HG02943 (cell line): ENCODE results near the gene TRMT112.
"Not testable (repeated sequence)": the region's sequence is repeated elsewhere in the genome, so short reads cannot be mapped to it uniquely, and the experiment has no call there.

Source experiments
- ATAC-seq: cut with Tn5 transposase; IDR thresholded peaks from one replicate; pipeline ENCODE4 v1.9.1; 2021; ENCODE audit warnings: mild to moderate bottlenecking, low read depth, moderate library complexity; ENCODE audit not compliant: unreplicated experiment

The TRMT112 gene

GRCh38 chr11:64334764-64335735 lies 17.7 kb upstream of the TRMT112 start:
- ATAC-seq = peak; percentile 49

- no peak for ATAC-seq
Measured at GRCh38 chr11:64333556-64333955, 16.2 kb upstream of the TRMT112 start.

GRCh38 chr11:64331569-64332371 lies 14.4 kb upstream of the TRMT112 start:
- ATAC-seq = no peak

- no peak for ATAC-seq
Measured at GRCh38 chr11:64330888-64331287, 13.5 kb upstream of the TRMT112 start.

GRCh38 chr11:64327993-64328392 lies 10.6 kb upstream of the TRMT112 start:
- ATAC-seq = no peak

- ATAC-seq = no peak
Measured at GRCh38 chr11:64327375-64327774, 10.0 kb upstream of the TRMT112 start.

GRCh38 chr11:64324692-64325469 lies 7.5 kb upstream of the TRMT112 start:
- no peak for ATAC-seq

GRCh38 chr11:64323984-64324383 lies 6.6 kb upstream of the TRMT112 start:
- not testable (repeated sequence) for ATAC-seq

GRCh38 chr11:64323373-64323772 lies 6.0 kb upstream of the TRMT112 start:
- ATAC-seq = no peak

GRCh38 chr11:64322925-64323260 lies 5.5 kb upstream of the TRMT112 start:
- ATAC-seq = no peak

- no peak for ATAC-seq
Measured at GRCh38 chr11:64321533-64321932, 4.2 kb upstream of the TRMT112 start.

- ATAC-seq = no peak
Measured at GRCh38 chr11:64321026-64321425, 3.7 kb upstream of the TRMT112 start.

GRCh38 chr11:64320556-64320955 lies 3.2 kb upstream of the TRMT112 start:
- no peak for ATAC-seq

- ATAC-seq = no peak
Measured at GRCh38 chr11:64318766-64319761, 1.7 kb upstream of the TRMT112 start.

- peak; percentile 60 for ATAC-seq
Measured at GRCh38 chr11:64317961-64318765, 804 bp upstream of the TRMT112 start, which contains the start of gene PRDX5. TSS of gene PRDX5 (plus strand) at chr11:64318121. CDS start at chr11:64318216, 95 bp downstream.

- ATAC-seq = no peak
Measured at GRCh38 chr11:64316672-64317324, 561 bp downstream of the TRMT112 start.

GRCh38 chr11:64315667-64316526 lies 1.5 kb downstream of the TRMT112 start:
- ATAC-seq = not testable (repeated sequence)
